SK-N-SH treated with all-trans-retinoic acid at 6 μM for 48 hours (cell line): ENCODE measurements around the gene RPS6KA2.

ENCODE experiments used
- ATAC-seq: fragments of 200-7000 bp; cut with Tn5 transposase; 3 replicates; pipeline ENCODE4 v1.9.1; 2020; ENCODE audit warnings: mild to moderate bottlenecking, moderate library complexity
- ARNTL ChIP-seq: fragments of 450-650 bp; formaldehyde crosslinking; IDR thresholded peaks from 2 replicates; pipeline ENCODE4 v1.5.0; 2020; ENCODE audit warnings: low read depth, mild to moderate bottlenecking, moderate library complexity, borderline replicate concordance
- BACH2 ChIP-seq: fragments of 250-450 bp; sonication (Bioruptor Pico); IDR thresholded peaks from 2 replicates; pipeline ENCODE4 v1.9.0; 2021; ENCODE audit warnings: mild to moderate bottlenecking, borderline replicate concordance
- CSDC2 ChIP-seq: fragments of 250-450 bp; sonication (Bioruptor Pico); IDR thresholded peaks from 2 replicates; pipeline ENCODE4 v1.5.0; 2020; ENCODE audit warnings: mild to moderate bottlenecking, moderate library complexity
- CSRNP3 ChIP-seq: fragments of 250-450 bp; sonication (Bioruptor Pico); IDR thresholded peaks from 2 replicates; pipeline ENCODE4 v1.5.1; 2021; ENCODE audit warnings: mild to moderate bottlenecking, moderate library complexity
- ESRRG ChIP-seq: fragments of 250-450 bp; sonication (Bioruptor Pico); IDR thresholded peaks from 2 replicates; pipeline ENCODE4 v1.6.1; 2021; ENCODE audit warnings: mild to moderate bottlenecking
- ISL1 ChIP-seq: fragments of 250-450 bp; sonication (Bioruptor Pico); IDR thresholded peaks from 2 replicates; pipeline ENCODE4 v2.1.2; 2022; ENCODE audit warnings: mild to moderate bottlenecking, moderate library complexity
- PATZ1 ChIP-seq: fragments of 250-450 bp; sonication (Bioruptor Pico); IDR thresholded peaks from 2 replicates; pipeline ENCODE4 v1.8.0; 2020; ENCODE audit warnings: mild to moderate bottlenecking, moderate library complexity, borderline replicate concordance
- RARB ChIP-seq: fragments of 250-450 bp; sonication (Bioruptor Pico); IDR thresholded peaks from 2 replicates; pipeline ENCODE4 v1.8.0; 2021; ENCODE audit warnings: mild to moderate bottlenecking, moderate library complexity
- SNAI2 ChIP-seq: fragments of 250-450 bp; sonication (Bioruptor Pico); IDR thresholded peaks from 2 replicates; pipeline ENCODE4 v1.5.0; 2020; ENCODE audit warnings: mild to moderate bottlenecking, moderate library complexity
- TCF4 ChIP-seq: fragments of 250-450 bp; sonication (Bioruptor Pico); IDR thresholded peaks from 2 replicates; pipeline ENCODE4 v1.8.0; 2021; ENCODE audit warnings: mild to moderate bottlenecking, moderate library complexity, borderline replicate concordance
- TOX ChIP-seq: fragments of 250-450 bp; sonication (Bioruptor Pico); IDR thresholded peaks from 2 replicates; pipeline ENCODE4 v1.8.0; 2021; ENCODE audit warnings: mild to moderate bottlenecking, moderate library complexity, borderline replicate concordance
- TSHZ2 ChIP-seq: fragments of 250-450 bp; sonication (Bioruptor Pico); IDR thresholded peaks from 2 replicates; pipeline ENCODE4 v1.5.0; 2020; ENCODE audit warnings: mild to moderate bottlenecking, moderate library complexity
- ZC3H10 ChIP-seq: fragments of 250-450 bp; sonication (Bioruptor Pico); IDR thresholded peaks from 2 replicates; pipeline ENCODE4 v1.5.1; 2021; ENCODE audit warnings: mild to moderate bottlenecking, moderate library complexity
- ZFP3 ChIP-seq: fragments of 250-450 bp; sonication (Bioruptor Pico); IDR thresholded peaks from 2 replicates; pipeline ENCODE4 v1.5.0; 2020; ENCODE audit warnings: mild to moderate bottlenecking, moderate library complexity
- ZNF565 ChIP-seq: fragments of 450-650 bp; formaldehyde crosslinking; conservative IDR thresholded peaks from 2 replicates; pipeline ENCODE4 v1.5.0; 2020; ENCODE audit warnings: low read depth, mild to moderate bottlenecking, moderate library complexity
- ZNF70 ChIP-seq: fragments of 450-650 bp; formaldehyde crosslinking; IDR thresholded peaks from 2 replicates; pipeline ENCODE4 v1.5.0; 2020; ENCODE audit warnings: mild to moderate bottlenecking, moderate library complexity
- ZNF8 ChIP-seq: fragments of 450-650 bp; formaldehyde crosslinking; IDR thresholded peaks from 2 replicates; pipeline ENCODE4 v1.5.0; 2020; ENCODE audit warnings: mild to moderate bottlenecking, moderate library complexity
- TF ChIP-seq, protein P1 (sequence below): fragments of 250-450 bp; sonication (Bioruptor Pico); IDR thresholded peaks from 2 replicates; pipeline ENCODE4 v1.5.1; 2020; ENCODE audit warnings: low read depth, mild to moderate bottlenecking, moderate library complexity

The RPS6KA2 gene

GRCh38 chr6:166442131-166442685 is 184.8 kb downstream of the RPS6KA2 start:
- no peak for TF ChIP-seq ZNF70 (CRISPR knock-in tag)
- no peak for TF ChIP-seq SNAI2 (CRISPR knock-in tag)
- no peak for TF ChIP-seq ZC3H10 (CRISPR knock-in tag)
- TF ChIP-seq, protein P1, sequence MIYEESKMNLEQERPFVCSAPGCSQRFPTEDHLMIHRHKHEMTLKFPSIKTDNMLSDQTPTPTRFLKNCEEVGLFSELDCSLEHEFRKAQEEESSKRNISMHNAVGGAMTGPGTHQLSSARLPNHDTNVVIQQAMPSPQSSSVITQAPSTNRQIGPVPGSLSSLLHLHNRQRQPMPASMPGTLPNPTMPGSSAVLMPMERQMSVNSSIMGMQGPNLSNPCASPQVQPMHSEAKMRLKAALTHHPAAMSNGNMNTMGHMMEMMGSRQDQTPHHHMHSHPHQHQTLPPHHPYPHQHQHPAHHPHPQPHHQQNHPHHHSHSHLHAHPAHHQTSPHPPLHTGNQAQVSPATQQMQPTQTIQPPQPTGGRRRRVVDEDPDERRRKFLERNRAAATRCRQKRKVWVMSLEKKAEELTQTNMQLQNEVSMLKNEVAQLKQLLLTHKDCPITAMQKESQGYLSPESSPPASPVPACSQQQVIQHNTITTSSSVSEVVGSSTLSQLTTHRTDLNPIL: no peak
- no peak for TF ChIP-seq CSDC2
- no peak for TF ChIP-seq ESRRG (CRISPR knock-in tag)
- TF ChIP-seq TSHZ2 (CRISPR knock-in tag): no peak
- no peak for TF ChIP-seq CSRNP3 (CRISPR knock-in tag)
- TF ChIP-seq BACH2 (CRISPR knock-in tag): no peak
- TF ChIP-seq TCF4 (CRISPR knock-in tag): no peak
- no peak for TF ChIP-seq ZFP3 (CRISPR knock-in tag)
- no peak for TF ChIP-seq RARB (CRISPR knock-in tag)
- no peak for TF ChIP-seq ISL1 (CRISPR knock-in tag)
- TF ChIP-seq PATZ1 (CRISPR knock-in tag): no peak
- no peak for TF ChIP-seq ZNF565 (CRISPR knock-in tag)
- no peak for TF ChIP-seq TOX (CRISPR knock-in tag)
- TF ChIP-seq ARNTL (CRISPR knock-in tag): no peak
- ATAC-seq: no peak

DNA sequence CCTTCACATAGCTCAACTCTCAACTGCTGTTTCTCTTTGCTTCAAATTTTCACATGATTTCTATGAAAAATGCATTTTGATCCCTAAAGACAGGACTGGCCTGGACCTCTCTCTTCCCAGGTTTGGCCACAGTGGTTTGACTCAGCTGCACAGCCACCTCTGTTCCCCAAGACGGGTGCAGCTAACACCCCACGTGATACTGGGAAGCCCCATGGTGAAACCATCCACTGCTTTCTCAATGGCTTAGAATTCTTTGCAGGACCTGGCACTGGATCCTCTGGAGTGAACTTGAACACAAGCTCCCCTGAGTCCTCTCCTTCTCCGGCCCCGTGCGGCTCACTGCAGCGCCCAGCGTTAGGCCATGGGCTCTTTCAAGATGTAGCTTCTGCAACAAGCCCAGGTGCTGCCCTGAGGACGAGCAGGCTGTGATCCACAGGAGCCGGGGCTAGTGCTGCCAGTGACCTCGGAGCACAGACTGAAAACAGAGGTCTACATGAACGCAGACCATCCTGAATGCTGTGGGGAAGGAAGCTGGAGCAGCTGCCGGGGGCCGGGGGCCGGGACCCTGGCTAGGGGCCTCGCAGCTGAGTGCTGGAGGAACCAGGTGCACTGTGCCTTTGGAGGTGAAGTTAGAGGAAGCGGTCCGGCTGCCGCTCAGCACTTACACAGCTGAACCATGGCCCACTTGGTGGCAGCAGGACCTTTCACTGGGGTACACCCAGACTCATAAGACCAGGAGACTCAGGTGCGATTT is 185.5 kb downstream of the RPS6KA2 start:
- no peak for ATAC-seq
- no peak for TF ChIP-seq ESRRG (CRISPR knock-in tag)
- TF ChIP-seq ZNF565 (CRISPR knock-in tag): no peak
- TF ChIP-seq ISL1 (CRISPR knock-in tag): no peak
- no peak for TF ChIP-seq TSHZ2 (CRISPR knock-in tag)
- TF ChIP-seq ZNF8 (CRISPR knock-in tag): no peak
- TF ChIP-seq ZFP3 (CRISPR knock-in tag): no peak
- TF ChIP-seq ZC3H10 (CRISPR knock-in tag): no peak

GRCh38 chr6:166440729-166441128 is 186.3 kb downstream of the RPS6KA2 start:
- no peak for TF ChIP-seq SNAI2 (CRISPR knock-in tag)
- TF ChIP-seq RARB (CRISPR knock-in tag): no peak
- no peak for TF ChIP-seq CSDC2
- TF ChIP-seq BACH2 (CRISPR knock-in tag): no peak
- TF ChIP-seq, protein P1: no peak
- ATAC-seq: no peak
